IMR-90 (cell line): Measurements from ENCODE around the gene STK10. TPM values are rescaled to one million over a fixed set of nuclear protein-coding genes. Genes with fewer than 3 reads are reported as not detected.

Experiments used
- ATAC-seq: fragments of 200-7000 bp; cut with Tn5 transposase; 2 replicates; pipeline ENCODE4 v1.9.1; 2020; ENCODE audit warnings: low read depth, mild to moderate bottlenecking, moderate library complexity
- BruUV-seq: library from RNA; stranded (reverse); fragments of 400-500 nt; replicated peaks from 2 replicates; lab custom pipeline; 2021; lab: Mats Ljungman, UMichigan
- CTCF ChIA-PET: fragments of 300-600 bp; formaldehyde crosslinking; extraction: SDS; loops from one replicate; lab custom pipeline; 2021; ENCODE audit warnings: antibody characterized with exemption; lab: Yijun Ruan, JAX
- POLR2A ChIA-PET: fragments of 300-600 bp; sonication (Branson Sonifier 250); formaldehyde crosslinking; loops from one replicate; lab custom pipeline; 2022; ENCODE audit warnings: antibody characterized with exemption; ENCODE audit not compliant: unreplicated experiment; lab: Charles Lee
- DNase-seq: peaks from one replicate; pipeline ENCODE4 v3.0.0; 2013
- H2AFZ ChIP-seq: replicated peaks from 2 replicates; pipeline ENCODE3; 2013; ENCODE audit warnings: low read length, mild to moderate bottlenecking; ENCODE audit not compliant: poor library complexity
- H2AK5ac ChIP-seq: 2 replicates; pipeline ENCODE4 v1.6.1; 2013; ENCODE audit warnings: low read depth, low read length, inconsistent platforms
- H2AK9ac ChIP-seq: replicated peaks from 2 replicates; pipeline ENCODE3; 2013; ENCODE audit warnings: mild to moderate bottlenecking, low read depth, low read length, moderate library complexity; ENCODE audit not compliant: poor library complexity
- H2BK120ac ChIP-seq: 2 replicates; pipeline ENCODE4 v1.6.1; 2013; ENCODE audit warnings: low read depth, low read length, inconsistent platforms
- H2BK15ac ChIP-seq: 3 replicates; pipeline ENCODE4 v1.6.1; 2013; ENCODE audit warnings: low read depth, low read length, inconsistent platforms
- H2BK20ac ChIP-seq: 2 replicates; pipeline ENCODE4 v1.6.1; 2013; ENCODE audit warnings: low read depth, mild to moderate bottlenecking, inconsistent platforms, low read length, moderate library complexity
- H2BK5ac ChIP-seq: 2 replicates; pipeline ENCODE4 v1.6.1; 2013; ENCODE audit warnings: mild to moderate bottlenecking, low read depth, low read length, inconsistent platforms; ENCODE audit not compliant: poor library complexity, severe bottlenecking
- H3K14ac ChIP-seq: replicated peaks from 2 replicates; pipeline ENCODE4 v1.6.1; 2013; ENCODE audit warnings: low read depth, low read length, inconsistent platforms
- H3K18ac ChIP-seq: 2 replicates; pipeline ENCODE4 v1.6.1; 2013; ENCODE audit warnings: low read depth, low read length, control low read depth
- H3K23ac ChIP-seq: 2 replicates; pipeline ENCODE4 v1.6.1; 2013; ENCODE audit warnings: low read depth, low read length, inconsistent platforms
- H3K27ac ChIP-seq: 2 replicates; pipeline ENCODE4 v1.5.1; 2013; ENCODE audit warnings: mild to moderate bottlenecking, control low read depth, low read length; ENCODE audit not compliant: insufficient read depth
- H3K27me3 ChIP-seq: 2 replicates; pipeline ENCODE4 v1.6.1; 2013; ENCODE audit warnings: low read length; ENCODE audit not compliant: control insufficient read depth, insufficient read depth
- H3K36me3 ChIP-seq: 2 replicates; pipeline ENCODE4 v1.6.1; 2013; ENCODE audit warnings: low read length, mixed read lengths; ENCODE audit not compliant: control insufficient read depth, insufficient read depth
- H3K4ac ChIP-seq: 2 replicates; pipeline ENCODE4 v1.6.1; 2013; ENCODE audit warnings: low read depth, low read length, inconsistent platforms
- H3K4me1 ChIP-seq: 2 replicates; pipeline ENCODE4 v1.6.1; 2013; ENCODE audit warnings: low read length, mixed read lengths; ENCODE audit not compliant: control insufficient read depth, insufficient read depth
- H3K4me2 ChIP-seq: 2 replicates; pipeline ENCODE4 v1.6.1; 2013; ENCODE audit warnings: low read depth, mild to moderate bottlenecking, control low read depth, low read length, moderate library complexity
- H3K4me3 ChIP-seq: 2 replicates; pipeline ENCODE4 v1.5.1; 2013; ENCODE audit warnings: low read depth, mild to moderate bottlenecking, control low read depth, low read length, moderate library complexity; ENCODE audit not compliant: insufficient read depth
- H3K56ac ChIP-seq: 2 replicates; pipeline ENCODE4 v1.6.1; 2013; ENCODE audit warnings: low read length, inconsistent platforms; ENCODE audit not compliant: insufficient read depth; ENCODE audit errors: extremely low read depth
- H3K79me1 ChIP-seq, 2 experiments: 2 replicates each; pipeline ENCODE4 v1.6.1; 2013; ENCODE audit warnings: low read length in 2 of 2, inconsistent platforms in 1 of 2, low read depth in 1 of 2
- H3K9ac ChIP-seq: 2 replicates; pipeline ENCODE4 v1.6.1; 2013; ENCODE audit warnings: low read depth, low read length, control low read depth
- H3K9me1 ChIP-seq: 2 replicates; pipeline ENCODE4 v1.6.1; 2013; ENCODE audit warnings: low read length, inconsistent platforms; ENCODE audit not compliant: insufficient read depth
- H3K9me3 ChIP-seq: 2 replicates; pipeline ENCODE4 v1.6.1; 2013; ENCODE audit warnings: low read length; ENCODE audit not compliant: control insufficient read depth, insufficient read depth
- H4K20me1 ChIP-seq: 2 replicates; pipeline ENCODE4 v1.6.1; 2013; ENCODE audit warnings: low read length, inconsistent platforms; ENCODE audit not compliant: insufficient read depth
- H4K5ac ChIP-seq: 2 replicates; pipeline ENCODE4 v1.6.1; 2013; ENCODE audit warnings: mild to moderate bottlenecking, low read depth, low read length, control low read depth
- H4K8ac ChIP-seq, 2 experiments: 2 replicates each; pipeline ENCODE4 v1.6.1; 2013; ENCODE audit warnings: low read depth in 2 of 2, low read length in 2 of 2, control low read depth in 1 of 2, inconsistent platforms in 1 of 2
- H4K91ac ChIP-seq: 2 replicates; pipeline ENCODE4 v1.6.1; 2013; ENCODE audit warnings: low read depth, low read length, inconsistent platforms; ENCODE audit not compliant: insufficient read depth
- BHLHE40 ChIP-seq: fragments of 150-350 bp; IDR thresholded peaks from 2 replicates; pipeline ENCODE4 v1.6.1; 2016; ENCODE audit warnings: mild to moderate bottlenecking, low read depth, low read length
- CEBPB ChIP-seq: IDR thresholded peaks from 2 replicates; pipeline ENCODE4 v1.6.1; 2012; ENCODE audit warnings: low read depth, low read length, improper control_type of control experiment
- CHD1 ChIP-seq: IDR thresholded peaks from 2 replicates; pipeline ENCODE4 v1.6.1; 2012; ENCODE audit warnings: low read depth, low read length, improper control_type of control experiment
- MAFK ChIP-seq: IDR thresholded peaks from 2 replicates; pipeline ENCODE4 v1.6.1; 2012; ENCODE audit warnings: low read depth, low read length, improper control_type of control experiment
- NFE2L2 ChIP-seq: fragments of 150-350 bp; IDR thresholded peaks from 2 replicates; pipeline ENCODE4 v1.6.1; 2016; ENCODE audit warnings: low read depth, mild to moderate bottlenecking, low read length
- RAD21 ChIP-seq: IDR thresholded peaks from 2 replicates; pipeline ENCODE4 v1.6.1; 2012; ENCODE audit warnings: low read length, improper control_type of control experiment
- RFX5 ChIP-seq: IDR thresholded peaks from 2 replicates; pipeline ENCODE4 v1.8.0; 2012; ENCODE audit warnings: low read depth, mild to moderate bottlenecking, low read length, moderate library complexity
- whole genome bisulfite sequencing, 2 experiments: methylation state at CpG; one replicate each; pipeline versions ENCODE4 v1.1.5 to v1.1.7; 2013; ENCODE audit warnings: missing lambda C conversion rate in 2 of 2; ENCODE audit not compliant: insufficient read length in 1 of 2; ENCODE audit errors: extremely low coverage in 2 of 2; 5-methylcytosine and 5-hydroxymethylcytosine counted together
- dilution Hi-C: fragments of 300-500 bp; cut with HindIII; formaldehyde crosslinking; loops from one replicate; pipeline ENCODE4 v1.14.3; 2018; ENCODE audit warnings: low sequenced_read_pairs; ENCODE audit not compliant: unreplicated experiment
- in situ Hi-C: fragments of 300-500 bp; cut with MboI; formaldehyde crosslinking; loops from 3 replicates; pipeline ENCODE4 v1.14.3; 2019; ENCODE audit warnings: low sequenced_read_pairs, inconsistent platforms, mixed read lengths
- intact Hi-C: fragments of 100-400 bp; cut with micrococcal nuclease; formaldehyde crosslinking; loops from 2 replicates; pipeline ENCODE4 v1.10.0; 2022
- polyA plus RNA-seq, 3 experiments: library from polyadenylated mRNA; depleted of rRNA; stranded (reverse); fragments of >200 nt; gene quantifications; 2 replicates each; pipeline ENCODE4 v1.2.3, GENCODE V29; 2012; ENCODE audit warnings: low replicate concordance in 1 of 3
- total RNA-seq: library from RNA; depleted of rRNA; stranded (reverse); fragments of >200 nt; gene quantifications from 2 replicates; pipeline ENCODE4 v1.2.3, GENCODE V29; 2012

The STK10 gene
- total and polyA plus RNA-seq, 2 of the 4 experiments (the other 2 are of a cell fraction), result 15.4 to 18.5 TPM

DNA sequence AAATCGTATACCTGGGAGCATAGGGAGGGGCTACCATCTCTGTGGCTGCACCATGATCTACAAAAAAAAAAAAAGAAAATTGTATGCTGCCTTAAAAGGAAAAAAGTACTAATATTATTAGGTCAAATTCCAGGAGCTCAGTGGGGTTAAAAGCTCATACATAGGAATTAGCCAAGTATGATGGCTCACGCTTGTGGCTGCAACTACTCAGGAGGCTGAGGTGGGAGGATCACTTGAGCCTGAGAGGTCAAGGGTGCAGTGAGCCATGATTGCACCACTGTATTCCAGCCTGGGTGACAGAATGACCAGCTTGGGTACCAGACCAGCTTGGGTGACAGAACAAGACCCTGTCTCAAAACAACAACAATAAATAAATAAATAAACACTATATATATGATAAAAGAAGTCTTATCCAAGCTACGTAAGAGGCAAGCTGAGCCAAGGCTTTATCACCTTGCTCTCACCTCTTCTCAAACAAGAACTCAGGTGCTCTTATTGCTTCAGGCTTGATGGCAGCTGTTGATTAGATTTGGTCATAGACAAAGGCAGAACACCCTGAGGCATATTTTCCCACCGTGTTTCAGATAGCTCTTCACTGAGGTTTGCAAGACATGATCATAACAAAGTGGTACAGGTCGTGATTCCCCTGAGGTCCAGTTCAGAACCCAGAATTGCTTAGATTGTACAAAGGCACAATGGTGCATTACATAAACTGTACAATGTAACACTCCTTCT lies 178.3 kb downstream of the STK10 start:
- 77% methylated on average over 2 of the region's 5 CpGs; no CpG with 5 or more reads in 1 of the 2 experiments for WGBS, 2 experiments
- ATAC-seq (no peak), DNase-seq (no peak)
- intact Hi-C loops, result loop anchor here (5.0 kb wide), 1 partner anchor 178 kb away; the partner anchor contains the start of gene STK10
- 0 out of 2 replicates have a peak, but pooled peaks cover 4% of the 10 kb centered on the region for H3K4me1 ChIP-seq
- peaks cover 7 to 36% of the 10 kb centered on the region in 2 experiments for H3K79me1 ChIP-seq
- H3K23ac ChIP-seq, result no peak overlapping the region
- no peak overlapping the region for H2BK120ac ChIP-seq
- no peak for TF ChIP-seq RFX5
- no peak for TF ChIP-seq NFE2L2
- no peak for TF ChIP-seq CEBPB
- no peak for TF ChIP-seq MAFK
- TF ChIP-seq RAD21, result no peak
- no peak for TF ChIP-seq BHLHE40
- TF ChIP-seq CHD1, result no peak
- no peaks in the 10 kb centered on the region for H3K27me3 ChIP-seq
- H4K20me1 ChIP-seq, result peaks cover 17% of the 10 kb centered on the region
- dilution Hi-C loops, result no loop called here
- no peak overlapping the region for H4K91ac ChIP-seq
- no peak overlapping the region for H3K4ac ChIP-seq
- H3K9me3 ChIP-seq, result no peaks in the 10 kb centered on the region
- 0 out of 2 replicates have a peak, but pooled peaks cover 2% of the 10 kb centered on the region for H3K9me1 ChIP-seq
- no peak overlapping the region for H3K9ac ChIP-seq
- in situ Hi-C loops, result no loop called here
- H2BK20ac ChIP-seq, result no peak overlapping the region
- ChIA-PET CTCF (interaction anchor here (0.5 to 1.5 kb wide), 4 partner anchors 16 to 591 kb away, joined by 3 to 4 read pairs (median 4); no protein-coding TSS in a partner anchor), POLR2A (no interaction called here)
- H2AFZ ChIP-seq, result no peak overlapping the region
- H4K5ac ChIP-seq, result no peak overlapping the region
- no peak overlapping the region for H3K14ac ChIP-seq
- no peak overlapping the region for H2BK15ac ChIP-seq
- H3K18ac ChIP-seq, result no peak overlapping the region
- H3K4me3 ChIP-seq, result no peak overlapping the region
- no peak overlapping the region for H2BK5ac ChIP-seq
- no peak overlapping the region for H3K56ac ChIP-seq
- no peak overlapping the region for H2AK9ac ChIP-seq
- no peak overlapping the region for H2AK5ac ChIP-seq
- BruUV-seq, result no TSS peak
- no peak overlapping the region for H4K8ac ChIP-seq
- H3K36me3 ChIP-seq, result no peaks in the 10 kb centered on the region
- H3K27ac ChIP-seq, result no peak overlapping the region
- no peak overlapping the region for H3K4me2 ChIP-seq
